A549 treated with CORT108297 at 1 μM for 4 hours (cell line): ENCODE measurements around the gene PSMF1. TPM values are rescaled to one million over a fixed set of nuclear protein-coding genes. Genes with fewer than 3 reads are reported as not detected.

ENCODE experiments used
- total RNA-seq: library from RNA; stranded (reverse); fragments of 200-300 nt; extraction: Qiagen RNA extraction; gene quantifications from 5 replicates; pipeline ENCODE4 v1.2.3, GENCODE V29; 2022

The PSMF1 gene
- total RNA-seq: 201 to 225 TPM (median 218 TPM) in 5 replicates

GRCh38 chr20:1118336-1119127 is at the start of gene PSMF1:
TSS of gene PSMF1 (plus strand) at chr20:1118602. CDS start at chr20:1118774, 172 bp downstream.

GRCh38 chr20:1184638-1185315 is 66.4 kb downstream of the PSMF1 start, which contains the start of gene TMEM74B:
TSS of gene TMEM74B (minus strand) at chr20:1184981. CDS start at chr20:1183801, 1,180 bp downstream.

GRCh38 chr20:1202762-1203504 is 84.5 kb downstream of the PSMF1 start, which contains the start of gene C20orf202:
TSS of gene C20orf202 (plus strand) at chr20:1203454. CDS start at chr20:1203586, 132 bp downstream.

Other genes with a start within 250 kb of the PSMF1 start
- gene ANGPT4, start 202.3 kb upstream of the PSMF1 start, total RNA-seq: 0.01 to 0.04 TPM (median 0.02 TPM) in 4 of 5 replicates, not detected in the other
- gene RSPO4, start 116.3 kb upstream of the PSMF1 start, total RNA-seq: not detected in 5 replicates
- gene TMEM74B, start 66.4 kb downstream of the PSMF1 start, total RNA-seq: 3.2 to 5.3 TPM (median 4.1 TPM) in 5 replicates
- gene C20orf202, start 84.9 kb downstream of the PSMF1 start, total RNA-seq: 0.05 to 0.13 TPM (median 0.07 TPM) in 3 of 5 replicates, not detected in the others
- gene RAD21L1, start 107.4 kb downstream of the PSMF1 start, total RNA-seq: 0.09 TPM in 1 of 5 replicates, not detected in the others
- 3.7 to 5.6 TPM (median 4.9 TPM) in 5 replicates for gene SNPH, start 147.7 kb downstream of the PSMF1 start, total RNA-seq
- gene SDCBP2, start 210.5 kb downstream of the PSMF1 start, total RNA-seq: 0.95 to 1.4 TPM (median 1.3 TPM) in 5 replicates